ENCODE measurements around the gene SPATA20.
A peak's percentile ranks its signal among the peaks of the same experiment; 100 is the strongest.

Gene SPATA20

GRCh38 chr17:50547736-50548083 lies 736 bp downstream of the SPATA20 start:
- H4K20me1 ChIP-seq (ENCODE audit: insufficient read depth): no peaks in the 10 kb centered on the region
- peak overlapping the region; percentile 75 for H3K4me2 ChIP-seq
- H3K4me3 ChIP-seq (IDR thresholded peaks at IDR 0.05; ENCODE audit: insufficient read depth, low read depth, low read length): no peak overlapping the region
- peaks cover 6% of the 10 kb centered on the region for H3K4me1 ChIP-seq (ENCODE audit: low read depth, poor library complexity, severe bottlenecking)
- H3K27ac ChIP-seq: no peak overlapping the region
- peak overlapping the region; percentile 76 for H3K9ac ChIP-seq
- H2AFZ ChIP-seq (ENCODE audit: low read depth): peak overlapping the region; percentile 51
- H3K36me3 ChIP-seq (ENCODE audit: insufficient read depth): no peaks in the 10 kb centered on the region
- TF ChIP-seq CTCF (conservative IDR thresholded peaks at IDR 0.05; ENCODE audit: low read depth, low read length): no peak
- H3K79me2 ChIP-seq (ENCODE audit: insufficient read depth, low read depth): no peaks in the 10 kb centered on the region
- peaks cover 3% of the 10 kb centered on the region; the same call in 1 of the 2 replicates for H3K27me3 ChIP-seq (ENCODE audit: insufficient read depth, low read depth)

GRCh38 chr17:50548831-50549230 lies 1.9 kb downstream of the SPATA20 start:
- peaks cover 3% of the 10 kb centered on the region; the same call in 1 of the 2 replicates for H3K27me3 ChIP-seq (ENCODE audit: insufficient read depth, low read depth)
- H4K20me1 ChIP-seq (ENCODE audit: insufficient read depth): no peaks in the 10 kb centered on the region
- H3K4me1 ChIP-seq (ENCODE audit: low read depth, poor library complexity, severe bottlenecking): peaks cover 5% of the 10 kb centered on the region
- no peak overlapping the region for H3K4me3 ChIP-seq (IDR thresholded peaks at IDR 0.05; ENCODE audit: insufficient read depth, low read depth, low read length)
- no peak overlapping the region for H3K9ac ChIP-seq
- no peak overlapping the region for H3K4me2 ChIP-seq
- no peaks in the 10 kb centered on the region for H3K36me3 ChIP-seq (ENCODE audit: insufficient read depth)
- H2AFZ ChIP-seq (ENCODE audit: low read depth): no peak overlapping the region
- H3K27ac ChIP-seq: no peak overlapping the region
- TF ChIP-seq CTCF (conservative IDR thresholded peaks at IDR 0.05; ENCODE audit: low read depth, low read length): no peak
- H3K79me2 ChIP-seq (ENCODE audit: insufficient read depth, low read depth): no peaks in the 10 kb centered on the region

GRCh38 chr17:50549256-50549941 lies 2.4 kb downstream of the SPATA20 start:
- Histone ChIP-seq H3K27ac (no peak overlapping the region), H2AFZ (ENCODE audit: low read depth) (no peak overlapping the region), H3K4me2 (no peak overlapping the region), H3K27me3 (ENCODE audit: insufficient read depth, low read depth) (peaks cover 3% of the 10 kb centered on the region; the same call in 1 of the 2 replicates), H4K20me1 (ENCODE audit: insufficient read depth) (no peaks in the 10 kb centered on the region), H3K79me2 (ENCODE audit: insufficient read depth, low read depth) (no peaks in the 10 kb centered on the region), H3K4me3 (IDR thresholded peaks at IDR 0.05; ENCODE audit: insufficient read depth, low read depth, low read length) (no peak overlapping the region), H3K9ac (no peak overlapping the region), H3K36me3 (ENCODE audit: insufficient read depth) (no peaks in the 10 kb centered on the region), H3K4me1 (ENCODE audit: low read depth, poor library complexity, severe bottlenecking) (peaks cover 5% of the 10 kb centered on the region)
- TF ChIP-seq CTCF (conservative IDR thresholded peaks at IDR 0.05; ENCODE audit: low read depth, low read length): no peak

- TF ChIP-seq CTCF (conservative IDR thresholded peaks at IDR 0.05; ENCODE audit: low read depth, low read length): no peak
- Histone ChIP-seq H3K4me1 (ENCODE audit: low read depth, poor library complexity, severe bottlenecking) (peaks cover 5% of the 10 kb centered on the region), H4K20me1 (ENCODE audit: insufficient read depth) (no peaks in the 10 kb centered on the region), H3K27me3 (ENCODE audit: insufficient read depth, low read depth) (peaks cover 3% of the 10 kb centered on the region; the same call in 1 of the 2 replicates), H3K36me3 (ENCODE audit: insufficient read depth) (no peaks in the 10 kb centered on the region), H3K27ac (no peak overlapping the region), H3K4me2 (no peak overlapping the region), H3K9ac (no peak overlapping the region), H3K79me2 (ENCODE audit: insufficient read depth, low read depth) (no peaks in the 10 kb centered on the region), H3K4me3 (IDR thresholded peaks at IDR 0.05; ENCODE audit: insufficient read depth, low read depth, low read length) (no peak overlapping the region), H2AFZ (ENCODE audit: low read depth) (no peak overlapping the region)
These were observed 3.0 kb downstream of the SPATA20 start for GRCh38 chr17:50549969-50550368.
